ENCODE measurements around the gene UFL1. TPM values are rescaled to one million over a fixed set of nuclear protein-coding genes. Genes with fewer than 3 reads are reported as not detected.

The UFL1 gene
- total and polyA plus RNA-seq, 8 donors = 5.3 to 53.4 (median 17.7) TPM

GRCh38 chr6:96562886-96563285, 41.3 kb downstream of the UFL1 start, which contains the start of gene FHL5:
Gene FHL5, plus strand, starts transcription at chr6:96563128. Its CDS starts 40,486 bp downstream, at chr6:96603614.
- 16 to 37% (median 31%) methylated on average over 3 of the region's 3 CpGs for WGBS, 5 donors
- Histone ChIP-seq H3K4me1 (no peaks in the 10 kb centered on the region), H3K4me3 (peak within 1 kb of the TSS in 3 of 4 donors; percentile 1 to 28 (median 13)), H3K9me3 (no peaks in the 10 kb centered on the region), H3K27ac (peak within 1 kb of the TSS in 1 of 5 donors; percentile 3), H3K27me3 (no peaks in the 10 kb centered on the region), H3K36me3 (no peaks in the 10 kb centered on the region)
- peak in 1 of 2 donors; percentile 25 for DNase-seq
- TF ChIP-seq CTCF (IDR thresholded peaks at IDR 0.05) = no peak
- no peak for TF ChIP-seq POLR2AphosphoS5 (IDR thresholded peaks at IDR 0.05)
- TF ChIP-seq EP300 (IDR thresholded peaks at IDR 0.05) = no peak
- no peak for TF ChIP-seq POLR2A (IDR thresholded peaks at IDR 0.05)
- intact Hi-C loops (cut with DNase I; ENCODE audit: low total_unique reads) = no loop called here

GRCh38 chr6:96563853-96564252, 42.2 kb downstream of the UFL1 start:
- no peaks in the 10 kb centered on the region for H3K36me3 ChIP-seq

GRCh38 chr6:96570053-96570452, 48.4 kb downstream of the UFL1 start:
- H3K36me3 ChIP-seq = no peaks in the 10 kb centered on the region
- H3K27ac ChIP-seq = no peak overlapping the region
- no peak overlapping the region for H3K4me3 ChIP-seq
- TF ChIP-seq EP300 (IDR thresholded peaks at IDR 0.05) = no peak
- TF ChIP-seq POLR2AphosphoS5 (IDR thresholded peaks at IDR 0.05) = no peak
- TF ChIP-seq POLR2A (IDR thresholded peaks at IDR 0.05) = no peak
- no peak for TF ChIP-seq CTCF (IDR thresholded peaks at IDR 0.05)
- DNase-seq = no peak
- WGBS, 5 donors = 71 to 86% (median 75%) methylated on average over 2 of the region's 2 CpGs
- peaks cover 8 to 22% (median 14%) of the 10 kb centered on the region in 4 donors for H3K9me3 ChIP-seq
- no peaks in the 10 kb centered on the region for H3K4me1 ChIP-seq
- no peaks in the 10 kb centered on the region for H3K27me3 ChIP-seq
- intact Hi-C loops (cut with DNase I; ENCODE audit: low total_unique reads) = no loop called here

More at GRCh38 chr6:96563853-96564252, 42.2 kb downstream of the UFL1 start:
- H3K9me3 ChIP-seq = no peaks in the 10 kb centered on the region
- intact Hi-C loops (cut with DNase I; ENCODE audit: low total_unique reads) = no loop called here
- DNase-seq = no peak
- no peak overlapping the region for H3K27ac ChIP-seq
- H3K27me3 ChIP-seq = no peaks in the 10 kb centered on the region
- H3K4me1 ChIP-seq = no peaks in the 10 kb centered on the region
- TF ChIP-seq POLR2A (IDR thresholded peaks at IDR 0.05) (no peak), CTCF (IDR thresholded peaks at IDR 0.05) (no peak), POLR2AphosphoS5 (IDR thresholded peaks at IDR 0.05) (no peak), EP300 (IDR thresholded peaks at IDR 0.05) (no peak)
- H3K4me3 ChIP-seq = peak overlapping the region in 2 of 4 donors; percentile 1 to 28

- Histone ChIP-seq H3K4me3 (no peak overlapping the region), H3K27ac (no peak overlapping the region), H3K4me1 (no peaks in the 10 kb centered on the region), H3K9me3 (peaks cover 8 to 22% (median 14%) of the 10 kb centered on the region in 4 donors), H3K27me3 (no peaks in the 10 kb centered on the region), H3K36me3 (no peaks in the 10 kb centered on the region)
- intact Hi-C loops (cut with DNase I; ENCODE audit: low total_unique reads) = no loop called here
- DNase-seq = no peak
- TF ChIP-seq EP300 (IDR thresholded peaks at IDR 0.05) = no peak
- TF ChIP-seq CTCF (IDR thresholded peaks at IDR 0.05) = no peak
- no peak for TF ChIP-seq POLR2A (IDR thresholded peaks at IDR 0.05)
- TF ChIP-seq POLR2AphosphoS5 (IDR thresholded peaks at IDR 0.05) = no peak
Measured at GRCh38 chr6:96571551-96571950, 49.9 kb downstream of the UFL1 start.

Data from stomach (tissue), 9 donors.